WTC11 (cell line): ENCODE data around the gene RC3H1. TPM values are rescaled to one million over a fixed set of nuclear protein-coding genes. Genes with fewer than 3 reads are reported as not detected.

Experiments
- ATAC-seq: fragments of 200-7000 bp; cut with Tn5 transposase; 2 replicates; pipeline ENCODE4 v1.10.0; 2021; ENCODE audit warnings: mild to moderate bottlenecking, moderate library complexity
- CTCF ChIA-PET: fragments of 300-600 bp; sonication (Branson Sonifier 250); formaldehyde crosslinking; loops from one replicate; lab custom pipeline; 2021; ENCODE audit warnings: antibody characterized with exemption; lab: Charles Lee
- POLR2A ChIA-PET: fragments of 350-600 bp; sonication (Branson Sonifier 250); formaldehyde crosslinking; loops from one replicate; lab custom pipeline; 2021; ENCODE audit warnings: antibody characterized with exemption; lab: Charles Lee
- DNase-seq: peaks from one replicate; pipeline ENCODE4 v3.0.0; 2021; ENCODE audit warnings: low spot score
- H3K27ac Mint-ChIP-seq: 2 replicates; pipeline ENCODE4 v1.8.0; 2021; ENCODE audit warnings: mixed read lengths
- H3K27me3 Mint-ChIP-seq: 2 replicates; pipeline ENCODE4 v1.8.0; 2021; ENCODE audit warnings: low read depth, mild to moderate bottlenecking, moderate library complexity, mixed read lengths
- H3K36me3 Mint-ChIP-seq: 2 replicates; pipeline ENCODE4 v1.8.0; 2021; ENCODE audit warnings: mixed read lengths
- H3K4me1 Mint-ChIP-seq: 2 replicates; pipeline ENCODE4 v1.8.0; 2022; ENCODE audit warnings: mixed read lengths
- H3K4me3 Mint-ChIP-seq: 2 replicates; pipeline ENCODE4 v1.8.0; 2021; ENCODE audit warnings: mild to moderate bottlenecking, moderate library complexity, mixed read lengths
- H3K9me3 Mint-ChIP-seq: 2 replicates; pipeline ENCODE4 v1.8.0; 2021; ENCODE audit warnings: mixed read lengths
- ARID4B ChIP-seq: sonication (generic); formaldehyde crosslinking; IDR thresholded peaks from 2 replicates; pipeline ENCODE4 v1.8.0; 2023; ENCODE audit warnings: missing genetic modification reagents, mild to moderate bottlenecking, borderline replicate concordance
- ATF2 ChIP-seq: sonication (generic); formaldehyde crosslinking; IDR thresholded peaks from 2 replicates; pipeline ENCODE4 v1.8.1; 2022; ENCODE audit warnings: low read depth, missing genetic modification reagents, borderline replicate concordance
- ATF3 ChIP-seq: sonication (generic); formaldehyde crosslinking; conservative IDR thresholded peaks from 2 replicates; pipeline ENCODE4 v1.8.1; 2022; ENCODE audit warnings: mild to moderate bottlenecking, missing genetic modification reagents
- CBFB ChIP-seq: sonication (generic); formaldehyde crosslinking; IDR thresholded peaks from 2 replicates; pipeline ENCODE4 v1.8.1; 2022; ENCODE audit warnings: mild to moderate bottlenecking, low read depth, missing genetic modification reagents
- ERG ChIP-seq: fragments of 250-450 bp; sonication (Bioruptor Pico); IDR thresholded peaks from 2 replicates; pipeline ENCODE4 v1.8.0; 2021; ENCODE audit warnings: mild to moderate bottlenecking
- ETV6 ChIP-seq: sonication (generic); formaldehyde crosslinking; IDR thresholded peaks from 2 replicates; pipeline ENCODE4 v1.8.1; 2022; ENCODE audit warnings: mild to moderate bottlenecking, missing genetic modification reagents
- GTF2I ChIP-seq: fragments of 250-450 bp; sonication (Bioruptor Pico); conservative IDR thresholded peaks from 2 replicates; pipeline ENCODE4 v1.4.0; 2021; ENCODE audit warnings: mild to moderate bottlenecking
- JUN ChIP-seq: sonication (generic); formaldehyde crosslinking; IDR thresholded peaks from 2 replicates; pipeline ENCODE4 v1.8.0; 2023; ENCODE audit warnings: mild to moderate bottlenecking, missing genetic modification reagents
- MAX ChIP-seq: sonication (generic); formaldehyde crosslinking; IDR thresholded peaks from 2 replicates; pipeline ENCODE4 v1.8.0; 2022; ENCODE audit warnings: mild to moderate bottlenecking, missing genetic modification reagents
- OVOL2 ChIP-seq: fragments of 250-450 bp; sonication (Bioruptor Pico); IDR thresholded peaks from 2 replicates; pipeline ENCODE4 v1.9.0; 2021; ENCODE audit warnings: mild to moderate bottlenecking, borderline replicate concordance
- PREB ChIP-seq: sonication (generic); formaldehyde crosslinking; IDR thresholded peaks from 2 replicates; pipeline ENCODE4 v1.8.1; 2022; ENCODE audit warnings: mild to moderate bottlenecking, missing genetic modification reagents, moderate library complexity, borderline replicate concordance
- RELA ChIP-seq: sonication (generic); formaldehyde crosslinking; IDR thresholded peaks from 2 replicates; pipeline ENCODE4 v1.8.1; 2022; ENCODE audit warnings: missing genetic modification reagents, mild to moderate bottlenecking, borderline replicate concordance
- SP1 ChIP-seq: sonication (generic); formaldehyde crosslinking; conservative IDR thresholded peaks from 2 replicates; pipeline ENCODE4 v1.8.1; 2022; ENCODE audit warnings: missing genetic modification reagents
- TEAD1 ChIP-seq: sonication (generic); formaldehyde crosslinking; IDR thresholded peaks from 2 replicates; pipeline ENCODE4 v1.8.0; 2022; ENCODE audit warnings: mild to moderate bottlenecking, missing genetic modification reagents
- TP53 ChIP-seq: sonication (generic); formaldehyde crosslinking; IDR thresholded peaks from 2 replicates; pipeline ENCODE4 v1.8.1; 2023; ENCODE audit warnings: mild to moderate bottlenecking, missing genetic modification reagents
- ZNF281 ChIP-seq: sonication (generic); formaldehyde crosslinking; IDR thresholded peaks from 2 replicates; pipeline ENCODE4 v1.8.0; 2023; ENCODE audit warnings: mild to moderate bottlenecking, missing genetic modification reagents
- ZNF396 ChIP-seq: fragments of 250-450 bp; sonication (Bioruptor Pico); IDR thresholded peaks from 2 replicates; pipeline ENCODE4 v1.8.0; 2021; ENCODE audit warnings: mild to moderate bottlenecking, moderate library complexity, borderline replicate concordance
- ZNF512 ChIP-seq: sonication (generic); formaldehyde crosslinking; IDR thresholded peaks from 2 replicates; pipeline ENCODE4 v1.8.1; 2022; ENCODE audit warnings: missing genetic modification reagents, borderline replicate concordance
- total RNA-seq: library from RNA; stranded (reverse); gene quantifications from 3 replicates; pipeline ENCODE4 v1.2.3, GENCODE V29; 2021

The RC3H1 gene
- total RNA-seq, 1 experiment from 2014 or later: 25.4 TPM

- TF ChIP-seq ZNF512 (no peak), JUN (CRISPR knock-in tag) (no peak)
These were observed 133.4 kb downstream of the RC3H1 start (continued) for GRCh38 chr1:173888749-173889148.

GRCh38 chr1:173887627-173888026 is 134.5 kb downstream of the RC3H1 start:
- DNase-seq: no peak
- TF ChIP-seq ETV6 (no peak), RELA (CRISPR knock-in tag) (no peak), ATF2 (CRISPR knock-in tag) (no peak), ARID4B (no peak), ERG (CRISPR knock-in tag) (no peak), CBFB (CRISPR knock-in tag) (no peak), TEAD1 (CRISPR knock-in tag) (no peak)
- TF ChIP-seq, all 79 proteins: peak for 0
- Mint-ChIP-seq H3K9me3 (no peaks in the 10 kb centered on the region), H3K4me1 (peaks cover 62% of the 10 kb centered on the region), H3K36me3 (peaks cover 14% of the 10 kb centered on the region), H3K4me3 (no peak overlapping the region), H3K27me3 (no peaks in the 10 kb centered on the region), H3K27ac (peak overlapping the region; percentile 62)
- ChIA-PET POLR2A (no interaction called here), CTCF (interaction anchor here (0.9 kb wide), 1 partner anchor 19 kb away, joined by 3 read pairs; the partner anchor contains the start of gene ZBTB37)
- no peak for ATAC-seq

GRCh38 chr1:173886746-173887611 is 135.2 kb downstream of the RC3H1 start:
- H3K36me3 Mint-ChIP-seq: peaks cover 14% of the 10 kb centered on the region
- no peaks in the 10 kb centered on the region for H3K9me3 Mint-ChIP-seq
- peak overlapping the region; percentile 71 for H3K27ac Mint-ChIP-seq
- no peak for DNase-seq
- no peak overlapping the region for H3K4me3 Mint-ChIP-seq
- CTCF ChIA-PET: interaction anchor here (0.9 kb wide), 1 partner anchor 19 kb away, joined by 3 read pairs; the partner anchor contains the start of gene ZBTB37
- H3K4me1 Mint-ChIP-seq: peaks cover 62% of the 10 kb centered on the region
- H3K27me3 Mint-ChIP-seq: no peaks in the 10 kb centered on the region
- no peak for ATAC-seq
- POLR2A ChIA-PET: no interaction called here
- TF ChIP-seq ZNF396 (CRISPR knock-in tag) (no peak), GTF2I (CRISPR knock-in tag) (no peak), ATF3 (CRISPR knock-in tag) (no peak), SP1 (CRISPR knock-in tag) (no peak), OVOL2 (CRISPR knock-in tag) (no peak), MAX (no peak), TP53 (no peak), ZNF281 (CRISPR knock-in tag) (no peak), PREB (no peak)
